ENCODE results near the gene TMEM92. TPM values are rescaled to one million over a fixed set of nuclear protein-coding genes. Genes with fewer than 3 reads are reported as not detected.

The TMEM92 gene
- total and polyA plus RNA-seq, 2 donors from 2014 or later, result 2.4 TPM; not detected in 1

DNA sequence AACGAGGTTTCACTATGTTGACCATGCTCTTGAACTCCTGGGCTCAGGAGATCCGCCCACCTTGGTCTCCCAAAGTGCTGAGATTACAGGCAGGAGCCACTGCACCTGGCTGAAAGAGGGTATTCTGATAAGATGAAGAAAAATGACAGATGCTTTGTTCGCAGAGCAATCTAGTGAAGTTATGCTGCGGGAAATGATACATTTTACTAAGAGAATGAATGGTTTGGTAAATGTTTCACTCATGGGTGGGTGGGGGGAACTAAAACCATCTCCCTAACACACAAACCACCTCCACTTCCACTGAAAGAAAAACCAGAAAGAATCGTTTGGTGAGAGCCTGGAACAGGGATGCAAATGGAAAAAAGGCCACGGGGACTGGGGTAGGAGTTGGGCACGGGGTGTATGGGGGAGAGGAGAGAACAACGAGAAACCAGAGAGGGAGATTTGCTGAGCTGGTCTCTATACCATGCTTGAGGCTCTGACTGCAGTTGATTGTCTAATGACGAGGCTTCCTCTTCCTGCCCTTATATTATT lies 52.6 kb downstream of the TMEM92 start:
- TF ChIP-seq, protein P1, sequence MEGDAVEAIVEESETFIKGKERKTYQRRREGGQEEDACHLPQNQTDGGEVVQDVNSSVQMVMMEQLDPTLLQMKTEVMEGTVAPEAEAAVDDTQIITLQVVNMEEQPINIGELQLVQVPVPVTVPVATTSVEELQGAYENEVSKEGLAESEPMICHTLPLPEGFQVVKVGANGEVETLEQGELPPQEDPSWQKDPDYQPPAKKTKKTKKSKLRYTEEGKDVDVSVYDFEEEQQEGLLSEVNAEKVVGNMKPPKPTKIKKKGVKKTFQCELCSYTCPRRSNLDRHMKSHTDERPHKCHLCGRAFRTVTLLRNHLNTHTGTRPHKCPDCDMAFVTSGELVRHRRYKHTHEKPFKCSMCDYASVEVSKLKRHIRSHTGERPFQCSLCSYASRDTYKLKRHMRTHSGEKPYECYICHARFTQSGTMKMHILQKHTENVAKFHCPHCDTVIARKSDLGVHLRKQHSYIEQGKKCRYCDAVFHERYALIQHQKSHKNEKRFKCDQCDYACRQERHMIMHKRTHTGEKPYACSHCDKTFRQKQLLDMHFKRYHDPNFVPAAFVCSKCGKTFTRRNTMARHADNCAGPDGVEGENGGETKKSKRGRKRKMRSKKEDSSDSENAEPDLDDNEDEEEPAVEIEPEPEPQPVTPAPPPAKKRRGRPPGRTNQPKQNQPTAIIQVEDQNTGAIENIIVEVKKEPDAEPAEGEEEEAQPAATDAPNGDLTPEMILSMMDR (IDR thresholded peaks at IDR 0.05; ENCODE audit: borderline replicate concordance, extremely low read depth, insufficient read depth), result no peak
- H3K36me3 ChIP-seq (ENCODE audit: control insufficient read depth in 2 of 3, insufficient read depth in 3 of 3, low read length in 3 of 3), result no peaks in the 10 kb centered on the region
- H3K9ac ChIP-seq (ENCODE audit: low read length in 3 of 3), result no peak overlapping the region
- no peaks in the 10 kb centered on the region for H3K9me3 ChIP-seq (ENCODE audit: control insufficient read depth in 2 of 3, insufficient read depth in 1 of 3, low read length in 3 of 3)
- no peak overlapping the region for H3K4me3 ChIP-seq (ENCODE audit: low read length in 3 of 3)
- no peak for FAIRE-seq
- intact Hi-C loops (cut with DNase I), result no loop called here
- no peaks in the 10 kb centered on the region for H3K4me1 ChIP-seq (ENCODE audit: control insufficient read depth in 2 of 3, insufficient read depth in 2 of 3, low read depth in 1 of 3, low read length in 3 of 3)
- no peaks in the 10 kb centered on the region for H3K27me3 ChIP-seq (ENCODE audit: control insufficient read depth, insufficient read depth, low read length)
- no peak overlapping the region for H3K27ac ChIP-seq (ENCODE audit: low read depth in 2 of 2, low read length in 2 of 2)
- no peak for DNase-seq

DNA sequence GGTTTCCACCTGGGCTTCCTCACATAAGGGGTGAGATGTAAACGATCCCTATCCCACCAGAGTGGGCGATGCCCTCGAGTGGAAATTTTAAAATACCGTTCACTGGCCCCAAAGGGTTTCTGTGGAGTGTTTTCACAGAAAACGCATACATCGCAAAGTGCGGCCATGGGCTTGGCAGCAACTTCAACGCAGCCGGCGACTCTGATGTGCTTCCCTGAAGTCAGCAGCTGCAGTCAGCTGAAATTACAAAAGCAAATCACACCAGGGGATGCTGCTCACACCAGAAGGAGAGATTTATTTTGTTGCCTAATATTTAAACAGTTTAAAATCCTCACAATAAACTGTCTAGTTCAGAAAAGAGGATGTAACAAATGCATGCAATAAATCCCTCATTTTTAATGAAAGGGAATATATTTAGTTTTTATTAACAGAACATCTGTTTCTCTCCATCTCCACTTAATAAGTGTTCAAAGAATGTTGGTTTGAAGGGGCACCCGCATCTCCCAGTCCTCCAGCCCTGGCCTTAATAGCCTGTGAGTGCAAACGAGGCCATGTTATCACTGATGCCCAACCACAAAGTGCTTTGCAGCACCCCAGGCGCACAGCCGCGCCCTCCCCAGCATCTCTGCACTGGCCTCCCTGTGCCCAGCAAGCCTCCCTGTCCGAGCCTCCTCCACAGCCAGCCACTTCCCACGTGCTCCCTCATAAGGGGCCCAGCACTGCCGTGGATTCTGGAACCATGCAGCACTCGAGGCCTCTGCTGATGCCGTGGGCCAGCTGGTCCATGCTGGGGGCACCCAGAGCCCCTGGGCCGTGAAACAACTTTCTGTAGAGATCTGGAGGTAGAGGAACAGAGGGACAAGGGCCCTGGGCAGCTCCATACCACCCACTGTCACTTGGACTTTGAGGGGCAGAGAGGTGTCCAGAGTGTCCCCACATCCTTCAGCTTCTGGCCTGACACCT lies 54.4 kb downstream of the TMEM92 start:
- no peaks in the 10 kb centered on the region for H3K9me3 ChIP-seq (ENCODE audit: control insufficient read depth in 2 of 3, insufficient read depth in 1 of 3, low read length in 3 of 3)
- no peak overlapping the region for H3K4me3 ChIP-seq (ENCODE audit: low read length in 3 of 3)
- no peaks in the 10 kb centered on the region for H3K36me3 ChIP-seq (ENCODE audit: control insufficient read depth in 2 of 3, insufficient read depth in 3 of 3, low read length in 3 of 3)
- DNase-seq (peak in 3 of 5 donors; percentile 45 to 90 (median 62)), FAIRE-seq (no peak)
- H3K9ac ChIP-seq (ENCODE audit: low read length in 3 of 3), result no peak overlapping the region
- H3K4me1 ChIP-seq (ENCODE audit: control insufficient read depth in 2 of 3, insufficient read depth in 2 of 3, low read depth in 1 of 3, low read length in 3 of 3), result no peaks in the 10 kb centered on the region
- TF ChIP-seq, protein P1 (IDR thresholded peaks at IDR 0.05; ENCODE audit: borderline replicate concordance, extremely low read depth, insufficient read depth), result no peak
- intact Hi-C loops (cut with DNase I), result no loop called here
- no peak overlapping the region for H3K27ac ChIP-seq (ENCODE audit: low read depth in 2 of 2, low read length in 2 of 2)
- H3K27me3 ChIP-seq (ENCODE audit: control insufficient read depth, insufficient read depth, low read length), result no peaks in the 10 kb centered on the region

DNA sequence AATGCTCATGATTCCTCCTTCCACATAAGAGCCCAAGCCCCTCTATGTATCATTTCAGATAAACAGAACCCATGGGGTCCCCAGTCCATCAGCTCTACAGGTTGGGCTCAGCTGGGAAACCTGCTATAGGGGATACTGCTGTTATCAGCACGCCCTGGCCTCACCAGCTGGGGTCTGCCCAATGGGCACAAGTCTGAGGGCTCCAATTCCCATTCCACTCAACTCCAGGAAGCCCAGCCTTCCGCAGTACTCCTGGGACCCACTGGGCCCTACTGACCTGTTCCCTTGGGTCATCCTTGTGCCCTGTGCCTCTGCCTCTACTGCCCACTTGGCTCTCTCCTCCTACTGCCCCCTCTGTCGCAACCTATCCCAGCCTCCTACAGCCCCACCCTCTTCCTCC lies 55.5 kb downstream of the TMEM92 start:
- DNase-seq (no peak), FAIRE-seq (no peak)
- Histone ChIP-seq H3K9me3 (ENCODE audit: control insufficient read depth in 2 of 3, insufficient read depth in 1 of 3, low read length in 3 of 3) (no peaks in the 10 kb centered on the region), H3K9ac (ENCODE audit: low read length in 3 of 3) (no peak overlapping the region), H3K4me3 (ENCODE audit: low read length in 3 of 3) (no peak overlapping the region), H3K27me3 (ENCODE audit: control insufficient read depth, insufficient read depth, low read length) (no peaks in the 10 kb centered on the region), H3K27ac (ENCODE audit: low read depth in 2 of 2, low read length in 2 of 2) (no peak overlapping the region), H3K36me3 (ENCODE audit: control insufficient read depth in 2 of 3, insufficient read depth in 3 of 3, low read length in 3 of 3) (no peaks in the 10 kb centered on the region), H3K4me1 (ENCODE audit: control insufficient read depth in 2 of 3, insufficient read depth in 2 of 3, low read depth in 1 of 3, low read length in 3 of 3) (no peaks in the 10 kb centered on the region)
- intact Hi-C loops (cut with DNase I), result no loop called here
- TF ChIP-seq, protein P1 (IDR thresholded peaks at IDR 0.05; ENCODE audit: borderline replicate concordance, extremely low read depth, insufficient read depth), result no peak

Data from kidney (tissue), 14 donors.